K562 (cell line): ENCODE measurements around the gene MARS2. TPM values are rescaled to one million over a fixed set of nuclear protein-coding genes. Genes with fewer than 3 reads are reported as not detected.

Source experiments
- BRD9 ChIP-seq: fragments of 450-650 bp; IDR thresholded peaks from 2 replicates; pipeline ENCODE4 v1.6.1; 2018; ENCODE audit warnings: low read depth; ENCODE audit not compliant: partially characterized antibody
- CXXC5 ChIP-seq: fragments of 250-450 bp; sonication (Bioruptor Pico); IDR thresholded peaks from 2 replicates; pipeline ENCODE4 v1.8.0; 2022; ENCODE audit warnings: inconsistent platforms, mild to moderate bottlenecking, moderate library complexity
- EGR1 ChIP-seq: fragments of 450-650 bp; conservative IDR thresholded peaks from 2 replicates; pipeline ENCODE4 v1.6.1; 2017; ENCODE audit warnings: mild to moderate bottlenecking
- L3MBTL2 ChIP-seq: fragments of 450-650 bp; IDR thresholded peaks from 2 replicates; pipeline ENCODE4 v1.6.1; 2016; ENCODE audit warnings: mild to moderate bottlenecking, moderate library complexity
- NCOA6 ChIP-seq: fragments of 450-650 bp; IDR thresholded peaks from 2 replicates; pipeline ENCODE4 v1.6.1; 2017; ENCODE audit warnings: mild to moderate bottlenecking
- NFRKB ChIP-seq: fragments of 450-650 bp; IDR thresholded peaks from 2 replicates; pipeline ENCODE4 v1.6.1; 2016; ENCODE audit warnings: low read depth
- POLR2A ChIP-seq: fragments of 450-650 bp; conservative IDR thresholded peaks from 2 replicates; pipeline ENCODE4 v1.6.1; 2016
- SMAD4 ChIP-seq: fragments of 250-450 bp; sonication (Bioruptor Pico); conservative IDR thresholded peaks from 2 replicates; pipeline ENCODE4 v1.8.0; 2021; ENCODE audit warnings: inconsistent platforms, mild to moderate bottlenecking, moderate library complexity
- SUPT5H ChIP-seq: fragments of 450-650 bp; IDR thresholded peaks from 2 replicates; pipeline ENCODE4 v1.6.1; 2016
- TAF1 ChIP-seq: IDR thresholded peaks from 2 replicates; pipeline ENCODE4 v1.6.1; 2011; ENCODE audit warnings: mild to moderate bottlenecking, low read length, moderate library complexity; ENCODE audit not compliant: insufficient read depth, control insufficient read depth, severe bottlenecking; ENCODE audit errors: extremely low read depth
- TAF7 ChIP-seq: fragments of 450-650 bp; IDR thresholded peaks from 2 replicates; pipeline ENCODE4 v1.6.1; 2016; ENCODE audit warnings: missing genetic modification characterization, missing compliant biosample characterization
- YY1 ChIP-seq, 3 experiments: IDR thresholded peaks; 2 replicates each; pipeline ENCODE4 v1.6.1; 2011; ENCODE audit warnings: low read length in 2 of 3, mild to moderate bottlenecking in 2 of 3, moderate library complexity in 2 of 3, borderline replicate concordance in 1 of 3, control low read depth in 1 of 3, low read depth in 1 of 3; ENCODE audit not compliant: insufficient read depth in 3 of 3, insufficient replicate concordance in 2 of 3, control insufficient read depth in 1 of 3, insufficient read length in 1 of 3; ENCODE audit errors: extremely low read depth in 1 of 3
- polyA plus RNA-seq, 8 experiments: library from polyadenylated mRNA; depleted of rRNA in 4 of 8; stranded (reverse) in 5 of 8; unstranded in 3 of 8; fragments of >200 nt; fragmentation: Nextera tagmentation in 2 of 8; fragmentation: Illumina TruSeq in 1 of 8; extraction: Ambion mirVana in 2 of 8; extraction: Trizol in 1 of 8; gene quantifications; 2 replicates each; pipeline versions ENCODE4 v1.2.1 to v1.2.3, GENCODE V29; 2011 to 2014; ENCODE audit warnings: inconsistent platforms in 1 of 8, missing spikeins in 1 of 8
- total RNA-seq, 7 experiments: library from RNA; depleted of rRNA in 6 of 7; stranded (reverse); fragments of >200 nt in 6 of 7; fragmentation: Illumina TruSeq in 2 of 7; extraction: Trizol in 2 of 7; gene quantifications; 2 replicates each; pipeline versions ENCODE4 v1.2.1 to v1.2.3, GENCODE V29; 2011 to 2021; ENCODE audit warnings: low replicate concordance in 1 of 7
- TF ChIP-seq, protein P1 (sequence below): fragments of 450-650 bp; IDR thresholded peaks from 2 replicates; pipeline ENCODE4 v1.6.1; 2016; ENCODE audit warnings: mild to moderate bottlenecking, moderate library complexity
- TF ChIP-seq, protein P2 (sequence below): fragments of 450-650 bp; IDR thresholded peaks from 2 replicates; pipeline ENCODE4 v1.6.1; 2016

MARS2 gene
- total and polyA plus RNA-seq, 9 of the 15 experiments (the other 6 are each of a cell fraction or from before 2014, with no cell fraction given): 4.0 to 17.6 (median 12.5) TPM

DNA sequence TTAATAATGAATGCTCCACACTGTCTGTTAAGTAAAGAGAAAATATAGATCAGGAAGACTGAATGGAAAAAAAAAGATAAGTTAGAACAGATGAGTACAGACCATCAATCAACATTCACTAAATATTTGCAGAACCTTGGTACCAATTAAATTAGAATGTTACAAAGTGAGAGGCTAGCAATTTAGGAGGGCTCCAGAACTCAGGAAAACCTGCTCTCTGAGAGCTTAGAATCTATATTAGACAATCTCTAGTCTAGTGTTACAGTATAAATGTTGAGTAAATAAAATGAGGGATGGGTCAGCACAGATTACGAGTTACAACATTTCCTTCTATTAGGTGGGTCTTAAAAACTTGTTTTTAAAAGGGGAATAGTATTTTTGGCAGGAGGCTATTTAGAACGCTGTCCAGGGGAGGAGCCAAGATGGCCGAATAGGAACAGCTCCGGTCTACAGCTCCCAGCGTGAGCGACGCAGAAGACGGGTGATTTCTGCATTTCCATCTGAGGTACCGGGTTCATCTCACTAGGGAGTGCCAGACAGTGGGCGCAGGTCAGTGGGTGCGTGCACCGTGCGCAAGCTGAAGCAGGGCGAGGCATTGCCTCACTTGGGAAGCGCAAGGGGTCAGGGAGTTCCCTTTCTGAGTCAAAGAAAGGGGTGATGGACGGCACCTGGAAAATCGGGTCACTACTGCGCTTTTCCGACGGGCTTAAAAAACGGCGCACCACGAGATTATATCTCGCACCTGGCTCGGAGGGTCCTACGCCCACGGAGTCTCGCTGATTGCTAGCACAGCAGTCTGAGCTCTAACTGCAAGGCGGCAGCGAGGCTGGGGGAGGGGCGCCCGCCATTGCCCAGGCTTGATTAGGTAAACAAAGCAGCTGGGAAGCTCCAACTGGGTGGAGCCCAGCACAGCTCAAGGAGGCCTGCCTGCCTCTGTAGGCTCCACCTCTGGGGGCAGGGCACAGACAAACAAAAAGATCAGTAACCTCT lies 23.7 kb downstream of the MARS2 start (continued):
- TF ChIP-seq, protein P1, sequence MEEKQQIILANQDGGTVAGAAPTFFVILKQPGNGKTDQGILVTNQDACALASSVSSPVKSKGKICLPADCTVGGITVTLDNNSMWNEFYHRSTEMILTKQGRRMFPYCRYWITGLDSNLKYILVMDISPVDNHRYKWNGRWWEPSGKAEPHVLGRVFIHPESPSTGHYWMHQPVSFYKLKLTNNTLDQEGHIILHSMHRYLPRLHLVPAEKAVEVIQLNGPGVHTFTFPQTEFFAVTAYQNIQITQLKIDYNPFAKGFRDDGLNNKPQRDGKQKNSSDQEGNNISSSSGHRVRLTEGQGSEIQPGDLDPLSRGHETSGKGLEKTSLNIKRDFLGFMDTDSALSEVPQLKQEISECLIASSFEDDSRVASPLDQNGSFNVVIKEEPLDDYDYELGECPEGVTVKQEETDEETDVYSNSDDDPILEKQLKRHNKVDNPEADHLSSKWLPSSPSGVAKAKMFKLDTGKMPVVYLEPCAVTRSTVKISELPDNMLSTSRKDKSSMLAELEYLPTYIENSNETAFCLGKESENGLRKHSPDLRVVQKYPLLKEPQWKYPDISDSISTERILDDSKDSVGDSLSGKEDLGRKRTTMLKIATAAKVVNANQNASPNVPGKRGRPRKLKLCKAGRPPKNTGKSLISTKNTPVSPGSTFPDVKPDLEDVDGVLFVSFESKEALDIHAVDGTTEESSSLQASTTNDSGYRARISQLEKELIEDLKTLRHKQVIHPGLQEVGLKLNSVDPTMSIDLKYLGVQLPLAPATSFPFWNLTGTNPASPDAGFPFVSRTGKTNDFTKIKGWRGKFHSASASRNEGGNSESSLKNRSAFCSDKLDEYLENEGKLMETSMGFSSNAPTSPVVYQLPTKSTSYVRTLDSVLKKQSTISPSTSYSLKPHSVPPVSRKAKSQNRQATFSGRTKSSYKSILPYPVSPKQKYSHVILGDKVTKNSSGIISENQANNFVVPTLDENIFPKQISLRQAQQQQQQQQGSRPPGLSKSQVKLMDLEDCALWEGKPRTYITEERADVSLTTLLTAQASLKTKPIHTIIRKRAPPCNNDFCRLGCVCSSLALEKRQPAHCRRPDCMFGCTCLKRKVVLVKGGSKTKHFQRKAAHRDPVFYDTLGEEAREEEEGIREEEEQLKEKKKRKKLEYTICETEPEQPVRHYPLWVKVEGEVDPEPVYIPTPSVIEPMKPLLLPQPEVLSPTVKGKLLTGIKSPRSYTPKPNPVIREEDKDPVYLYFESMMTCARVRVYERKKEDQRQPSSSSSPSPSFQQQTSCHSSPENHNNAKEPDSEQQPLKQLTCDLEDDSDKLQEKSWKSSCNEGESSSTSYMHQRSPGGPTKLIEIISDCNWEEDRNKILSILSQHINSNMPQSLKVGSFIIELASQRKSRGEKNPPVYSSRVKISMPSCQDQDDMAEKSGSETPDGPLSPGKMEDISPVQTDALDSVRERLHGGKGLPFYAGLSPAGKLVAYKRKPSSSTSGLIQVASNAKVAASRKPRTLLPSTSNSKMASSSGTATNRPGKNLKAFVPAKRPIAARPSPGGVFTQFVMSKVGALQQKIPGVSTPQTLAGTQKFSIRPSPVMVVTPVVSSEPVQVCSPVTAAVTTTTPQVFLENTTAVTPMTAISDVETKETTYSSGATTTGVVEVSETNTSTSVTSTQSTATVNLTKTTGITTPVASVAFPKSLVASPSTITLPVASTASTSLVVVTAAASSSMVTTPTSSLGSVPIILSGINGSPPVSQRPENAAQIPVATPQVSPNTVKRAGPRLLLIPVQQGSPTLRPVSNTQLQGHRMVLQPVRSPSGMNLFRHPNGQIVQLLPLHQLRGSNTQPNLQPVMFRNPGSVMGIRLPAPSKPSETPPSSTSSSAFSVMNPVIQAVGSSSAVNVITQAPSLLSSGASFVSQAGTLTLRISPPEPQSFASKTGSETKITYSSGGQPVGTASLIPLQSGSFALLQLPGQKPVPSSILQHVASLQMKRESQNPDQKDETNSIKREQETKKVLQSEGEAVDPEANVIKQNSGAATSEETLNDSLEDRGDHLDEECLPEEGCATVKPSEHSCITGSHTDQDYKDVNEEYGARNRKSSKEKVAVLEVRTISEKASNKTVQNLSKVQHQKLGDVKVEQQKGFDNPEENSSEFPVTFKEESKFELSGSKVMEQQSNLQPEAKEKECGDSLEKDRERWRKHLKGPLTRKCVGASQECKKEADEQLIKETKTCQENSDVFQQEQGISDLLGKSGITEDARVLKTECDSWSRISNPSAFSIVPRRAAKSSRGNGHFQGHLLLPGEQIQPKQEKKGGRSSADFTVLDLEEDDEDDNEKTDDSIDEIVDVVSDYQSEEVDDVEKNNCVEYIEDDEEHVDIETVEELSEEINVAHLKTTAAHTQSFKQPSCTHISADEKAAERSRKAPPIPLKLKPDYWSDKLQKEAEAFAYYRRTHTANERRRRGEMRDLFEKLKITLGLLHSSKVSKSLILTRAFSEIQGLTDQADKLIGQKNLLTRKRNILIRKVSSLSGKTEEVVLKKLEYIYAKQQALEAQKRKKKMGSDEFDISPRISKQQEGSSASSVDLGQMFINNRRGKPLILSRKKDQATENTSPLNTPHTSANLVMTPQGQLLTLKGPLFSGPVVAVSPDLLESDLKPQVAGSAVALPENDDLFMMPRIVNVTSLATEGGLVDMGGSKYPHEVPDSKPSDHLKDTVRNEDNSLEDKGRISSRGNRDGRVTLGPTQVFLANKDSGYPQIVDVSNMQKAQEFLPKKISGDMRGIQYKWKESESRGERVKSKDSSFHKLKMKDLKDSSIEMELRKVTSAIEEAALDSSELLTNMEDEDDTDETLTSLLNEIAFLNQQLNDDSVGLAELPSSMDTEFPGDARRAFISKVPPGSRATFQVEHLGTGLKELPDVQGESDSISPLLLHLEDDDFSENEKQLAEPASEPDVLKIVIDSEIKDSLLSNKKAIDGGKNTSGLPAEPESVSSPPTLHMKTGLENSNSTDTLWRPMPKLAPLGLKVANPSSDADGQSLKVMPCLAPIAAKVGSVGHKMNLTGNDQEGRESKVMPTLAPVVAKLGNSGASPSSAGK: peak; percentile 56
- TF ChIP-seq YY1 (IDR thresholded peaks at IDR 0.05; ENCODE audit: borderline replicate concordance in 1 of 3, control insufficient read depth in 1 of 3, extremely low read depth in 1 of 3, insufficient read depth in 3 of 3, insufficient read length in 1 of 3, insufficient replicate concordance in 2 of 3, low read depth in 1 of 3, low read length in 2 of 3) (peak in 2 of 3 experiments; percentile 10 to 78), EGR1 (peak; percentile 55), TAF7 (peak; percentile 64), CXXC5 (CRISPR knock-in tag) (peak; percentile 34; the same call in 1 of the 2 replicates), NFRKB (peak; percentile 94), BRD9 (peak; percentile 60), NCOA6 (peak; percentile 38; the same call in 1 of the 2 replicates), SMAD4 (CRISPR knock-in tag) (0 out of 2 replicates have a peak, but pooled peaks have one; percentile 24), POLR2A (peak; percentile 76), TAF1 (peak; percentile 29), SUPT5H (peak; percentile 62; the same call in 1 of the 2 replicates), L3MBTL2 (peak; percentile 41; the same call in 1 of the 2 replicates)
- TF ChIP-seq, protein P2, sequence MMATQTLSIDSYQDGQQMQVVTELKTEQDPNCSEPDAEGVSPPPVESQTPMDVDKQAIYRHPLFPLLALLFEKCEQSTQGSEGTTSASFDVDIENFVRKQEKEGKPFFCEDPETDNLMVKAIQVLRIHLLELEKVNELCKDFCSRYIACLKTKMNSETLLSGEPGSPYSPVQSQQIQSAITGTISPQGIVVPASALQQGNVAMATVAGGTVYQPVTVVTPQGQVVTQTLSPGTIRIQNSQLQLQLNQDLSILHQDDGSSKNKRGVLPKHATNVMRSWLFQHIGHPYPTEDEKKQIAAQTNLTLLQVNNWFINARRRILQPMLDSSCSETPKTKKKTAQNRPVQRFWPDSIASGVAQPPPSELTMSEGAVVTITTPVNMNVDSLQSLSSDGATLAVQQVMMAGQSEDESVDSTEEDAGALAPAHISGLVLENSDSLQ: 0 out of 2 replicates have a peak, but pooled peaks have one; percentile 17
